Measurements from ENCODE around the gene CINP.
A peak's percentile ranks its signal among the peaks of the same experiment; 100 is the strongest.
"Not testable (repeated sequence)": the region's sequence is repeated elsewhere in the genome, so short reads cannot be mapped to it uniquely, and the experiment has no call there.

The CINP gene

DNA sequence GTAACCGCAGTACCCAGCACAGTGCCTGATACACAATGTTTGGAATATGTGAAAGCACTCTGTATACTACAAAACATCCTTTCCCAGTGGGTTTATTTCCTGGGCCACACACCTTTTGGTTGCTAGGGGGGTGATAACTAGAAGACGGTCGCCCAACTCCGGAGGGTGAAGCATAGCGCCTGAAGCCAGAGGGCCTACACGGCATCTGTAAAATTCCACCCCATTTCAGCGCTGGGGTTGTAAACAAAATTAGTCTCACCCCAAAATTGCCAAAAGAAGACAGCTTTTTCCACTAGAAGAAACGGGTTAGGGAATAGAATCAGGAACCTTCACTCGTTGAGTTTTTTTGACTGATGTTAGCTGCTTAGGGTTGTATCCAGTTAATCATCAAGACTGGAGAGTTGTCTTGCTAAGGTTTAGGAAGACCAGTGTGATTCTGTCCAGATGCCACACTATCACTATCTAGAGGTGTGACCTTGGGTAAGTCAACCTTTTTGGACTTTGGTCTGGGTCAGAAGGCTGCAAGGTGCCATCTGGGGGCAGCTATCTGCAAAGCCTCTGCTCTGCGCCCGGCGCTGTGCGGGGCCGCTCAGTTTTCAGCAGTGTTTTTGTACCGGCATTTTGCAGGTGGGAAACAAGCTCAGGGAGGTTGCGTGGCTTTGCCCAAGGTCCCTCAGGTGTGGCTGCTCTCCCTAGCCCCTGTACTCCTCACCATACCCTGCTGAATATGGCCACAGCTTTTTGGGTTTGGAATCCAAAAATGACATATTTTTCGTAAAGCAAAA, 41.8 kb downstream of the CINP start:
- DNase-seq (ENCODE audit: low read depth in 2 of 2) = no peak

DNA sequence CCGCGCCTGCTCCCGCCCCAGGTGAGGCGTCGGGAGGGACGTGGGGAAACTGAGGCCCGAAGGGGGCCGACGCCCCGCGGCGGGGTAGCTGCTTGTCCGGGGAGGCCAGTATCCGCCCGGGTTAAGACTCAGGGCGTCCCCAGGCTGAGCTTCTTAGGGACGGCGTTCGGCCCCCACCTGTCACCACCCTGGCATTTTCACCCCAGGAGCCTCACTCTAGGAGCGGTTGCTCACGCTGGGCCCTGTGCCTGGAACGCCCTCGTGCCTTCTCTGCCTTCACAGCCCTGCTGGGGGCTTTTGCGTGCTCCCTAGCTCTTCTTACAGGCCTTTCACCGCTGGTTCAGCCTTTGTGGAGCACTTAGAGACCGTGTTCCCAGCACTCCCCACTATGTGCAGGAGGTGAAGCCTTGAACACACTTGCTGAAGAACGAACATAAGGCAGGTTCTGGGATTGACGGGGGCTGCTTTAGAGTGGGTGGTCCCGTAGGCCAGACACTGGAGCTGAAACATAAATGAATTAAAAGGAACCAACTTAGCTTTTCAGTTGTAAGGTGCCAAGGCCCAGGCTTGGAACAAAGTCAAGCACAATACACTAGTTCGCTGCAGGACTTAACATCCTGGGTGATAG, 42.5 kb downstream of the CINP start:
- no peak for DNase-seq (ENCODE audit: low read depth in 2 of 2)

DNA sequence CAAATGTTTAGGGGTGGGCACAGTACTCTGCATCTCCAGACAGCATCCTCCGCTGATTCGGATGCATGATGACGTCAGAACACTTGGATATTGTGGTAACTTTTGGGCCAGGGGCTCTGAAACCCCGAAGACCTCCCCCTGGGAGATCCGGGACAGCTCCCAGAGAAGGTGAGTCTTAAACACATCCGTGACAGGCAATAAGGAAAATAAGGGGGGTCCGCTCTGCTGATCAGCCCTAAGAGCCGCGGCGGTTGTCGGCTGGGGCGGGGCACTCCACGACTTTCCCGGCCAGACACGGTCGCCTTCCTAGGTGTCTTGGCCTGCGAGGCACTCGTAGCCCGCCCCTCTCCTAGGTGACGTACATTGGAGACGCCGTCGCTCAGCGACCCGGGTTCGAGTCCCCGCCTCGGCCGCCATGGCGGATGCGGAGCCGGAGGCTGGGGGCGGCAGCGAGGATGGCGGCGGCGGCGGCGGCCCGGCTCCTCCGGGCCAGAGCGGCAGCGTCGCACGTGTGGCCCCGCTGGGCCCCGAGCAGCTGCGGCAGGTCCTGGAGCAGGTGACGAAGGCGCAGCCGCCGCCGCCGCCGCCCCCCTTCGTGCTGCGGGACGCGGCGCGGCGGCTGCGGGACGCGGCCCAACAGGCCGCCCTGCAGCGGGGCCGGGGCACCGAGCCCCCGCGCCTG, 43.2 kb downstream of the CINP start, which contains the start of gene ZNF839:
Gene ZNF839 (plus strand): TSS at position 396 of the 682 bp plus-strand sequence. CDS start 20 bp downstream, at position 416.
- peak; percentile 83 to 93 for DNase-seq (ENCODE audit: low read depth in 2 of 2)

DNA sequence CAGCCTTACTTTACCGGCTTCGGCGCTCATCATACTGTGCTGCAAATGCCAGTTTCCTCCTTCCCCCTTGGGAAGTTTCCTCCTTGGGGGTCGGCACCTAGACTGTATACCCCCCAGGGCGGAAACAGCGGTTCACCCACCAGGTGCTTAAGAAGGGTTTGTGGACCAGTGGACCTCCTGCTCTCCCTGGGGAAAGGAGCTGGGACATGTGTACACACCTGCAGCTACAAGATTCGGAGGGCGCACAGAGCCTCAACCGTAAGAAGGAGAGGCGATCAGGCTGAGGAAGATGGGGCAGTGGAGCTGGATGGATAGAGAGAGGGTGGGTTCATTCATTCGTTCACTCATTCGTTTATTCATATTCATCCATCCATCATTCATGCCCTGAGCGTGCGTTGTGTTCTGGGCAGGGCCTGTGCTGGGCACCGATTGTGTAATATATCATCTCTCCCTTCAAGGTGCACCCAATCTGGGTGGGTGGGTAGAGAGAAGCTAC, 43.9 kb downstream of the CINP start:
- no peak for DNase-seq (ENCODE audit: low read depth in 2 of 2)

DNA sequence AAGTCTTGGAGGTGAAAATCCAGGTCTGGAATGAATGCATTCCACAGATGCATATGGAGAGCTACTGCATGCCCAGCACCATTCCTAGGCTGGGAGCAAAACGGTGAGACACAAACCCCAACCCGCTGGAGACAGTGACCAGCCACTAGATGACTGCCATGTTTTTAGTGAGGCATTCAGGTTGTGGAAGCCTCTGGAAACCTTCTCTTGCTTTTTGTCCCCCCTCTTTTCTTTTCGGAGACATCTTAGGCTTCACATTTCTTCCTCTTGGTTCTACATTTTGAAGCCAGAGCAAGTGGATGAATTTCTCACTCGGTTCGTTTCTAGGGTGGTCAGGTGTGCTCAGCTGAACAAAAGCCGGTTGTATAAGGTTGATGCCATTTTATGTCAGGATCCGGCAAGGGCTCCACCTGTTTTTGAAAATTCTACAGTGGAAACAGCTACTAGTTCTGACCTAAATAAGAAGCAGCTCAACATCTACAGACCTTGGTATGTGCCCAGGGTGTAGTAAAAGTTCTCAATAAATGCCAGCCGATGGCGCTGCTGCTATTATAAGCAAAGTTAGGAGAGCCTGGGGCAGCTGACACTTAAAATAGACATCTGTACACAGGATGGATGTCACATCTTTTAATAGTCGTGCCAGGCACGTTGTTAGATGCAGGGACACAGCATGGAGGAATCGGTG, 45.0 kb downstream of the CINP start:
- no peak for DNase-seq (ENCODE audit: low read depth in 2 of 2)

DNA sequence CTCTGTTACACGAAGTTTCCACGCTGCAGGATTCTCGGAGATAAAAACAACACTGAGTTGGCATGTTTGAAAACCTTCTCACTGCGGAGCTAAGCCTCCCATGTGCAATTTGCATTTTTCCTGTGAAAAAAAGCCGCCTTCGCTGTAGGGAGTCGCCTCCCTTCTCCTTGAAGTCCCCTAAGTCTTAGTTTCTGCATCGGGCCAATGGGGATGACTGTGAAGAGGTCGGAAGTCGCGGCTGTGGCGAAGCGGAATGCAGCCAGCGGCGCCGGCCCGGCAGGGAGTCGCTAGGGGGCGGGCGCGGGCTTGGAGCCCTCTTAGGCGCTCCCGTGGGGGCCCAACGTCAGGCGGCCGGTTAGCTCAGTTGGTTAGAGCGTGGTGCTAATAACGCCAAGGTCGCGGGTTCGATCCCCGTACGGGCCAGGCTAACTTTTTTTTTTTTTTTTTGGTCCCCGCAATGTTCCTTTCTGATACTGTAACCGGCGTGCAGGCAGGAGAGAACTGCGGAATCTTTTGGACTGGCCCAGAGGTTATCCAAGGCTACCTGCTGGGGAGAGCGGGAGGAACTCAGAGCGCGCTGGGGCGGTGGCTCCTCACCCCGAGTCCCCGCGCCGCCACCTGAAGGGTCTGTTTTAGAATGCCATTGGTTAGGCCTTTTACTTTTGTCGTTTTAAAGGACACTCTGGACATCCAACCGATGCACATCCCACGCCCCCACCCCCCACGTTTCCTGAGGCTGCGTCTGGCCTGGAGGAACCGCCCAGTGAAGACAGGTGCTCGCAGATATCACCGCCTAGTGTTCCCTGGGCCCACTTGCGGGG, 45.7 kb downstream of the CINP start:
- peak; percentile 91 to 98 for DNase-seq (ENCODE audit: low read depth in 2 of 2)

DNA sequence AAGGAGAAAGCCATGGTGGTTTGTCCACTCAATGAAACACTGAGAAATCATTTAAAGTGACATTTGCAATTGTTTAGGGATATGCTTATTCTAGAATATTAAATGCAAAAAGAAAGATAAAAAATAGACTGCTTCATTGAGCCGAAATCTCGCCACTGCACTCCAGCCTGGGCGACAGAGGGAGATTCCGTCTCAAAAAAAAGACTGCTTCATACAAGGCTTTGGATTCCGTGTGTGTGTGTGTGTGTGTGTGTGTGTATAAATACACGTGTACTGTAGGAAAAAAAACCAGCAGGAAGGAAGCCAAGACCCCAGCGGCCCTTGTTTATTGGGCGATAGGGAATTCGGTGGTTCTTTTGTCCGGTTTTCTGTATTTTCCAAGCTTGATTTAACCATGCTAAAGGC, 46.4 kb downstream of the CINP start:
- no peak for DNase-seq (ENCODE audit: low read depth in 2 of 2)

DNA sequence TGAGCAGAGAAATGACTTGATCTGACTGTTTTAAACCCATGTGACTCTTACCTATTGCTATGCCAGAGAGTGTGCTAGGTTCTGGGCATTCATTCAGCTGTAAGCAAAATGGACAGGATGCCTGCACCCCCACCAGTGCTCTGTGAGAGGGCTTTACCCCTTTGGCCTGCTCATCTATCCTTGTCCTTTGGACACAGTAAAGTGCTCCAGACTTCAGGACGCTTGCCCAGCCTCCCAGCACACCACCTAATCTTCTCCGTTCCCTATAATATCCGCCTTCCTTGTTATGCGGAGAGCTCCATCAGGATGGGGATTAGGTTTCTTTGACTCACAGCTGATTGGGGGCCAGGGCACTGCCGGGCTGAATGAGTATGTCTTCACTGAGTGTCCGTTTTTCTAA, 47.6 kb downstream of the CINP start:
- no peak for DNase-seq (ENCODE audit: low read depth in 2 of 2)

DNA sequence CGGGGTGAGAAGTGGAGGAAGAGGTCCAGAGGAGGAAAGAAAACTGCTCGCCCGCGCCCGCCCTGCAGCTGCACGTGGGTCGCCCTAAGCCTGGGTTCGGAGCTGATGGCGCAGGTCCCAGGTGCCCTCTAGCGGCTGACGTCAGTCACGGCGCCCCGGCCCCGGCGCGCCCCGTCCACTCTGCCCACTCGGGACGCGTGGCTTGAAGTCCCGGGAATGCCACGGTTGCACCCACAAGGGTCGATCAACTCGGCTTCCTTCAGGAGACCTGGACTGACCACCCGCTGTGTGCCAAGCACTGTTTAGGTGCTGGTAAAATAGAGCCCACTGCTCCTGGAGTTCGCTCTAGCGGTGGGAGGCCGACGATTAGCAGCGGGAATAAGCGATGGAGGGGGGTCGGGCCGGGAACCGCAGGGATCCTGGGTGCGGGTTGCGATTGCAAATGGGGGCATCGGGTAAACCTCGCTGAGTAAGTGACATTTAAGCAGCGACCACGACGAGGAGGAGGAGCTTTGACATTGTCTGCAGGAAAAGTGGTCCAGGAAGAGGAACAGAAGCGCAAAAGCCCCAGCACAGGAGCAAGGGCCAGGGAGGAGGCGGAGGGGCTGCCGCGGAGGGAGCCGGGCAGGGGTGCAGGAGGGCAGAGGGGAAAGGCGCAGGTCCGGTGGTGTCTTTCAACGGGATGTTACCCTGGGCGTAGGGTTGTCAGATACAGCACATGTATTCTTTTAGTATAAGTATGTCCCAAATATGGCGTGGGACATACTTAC, 48.3 kb downstream of the CINP start:
- peak; percentile 49 to 69 for DNase-seq (ENCODE audit: low read depth in 2 of 2)

DNA sequence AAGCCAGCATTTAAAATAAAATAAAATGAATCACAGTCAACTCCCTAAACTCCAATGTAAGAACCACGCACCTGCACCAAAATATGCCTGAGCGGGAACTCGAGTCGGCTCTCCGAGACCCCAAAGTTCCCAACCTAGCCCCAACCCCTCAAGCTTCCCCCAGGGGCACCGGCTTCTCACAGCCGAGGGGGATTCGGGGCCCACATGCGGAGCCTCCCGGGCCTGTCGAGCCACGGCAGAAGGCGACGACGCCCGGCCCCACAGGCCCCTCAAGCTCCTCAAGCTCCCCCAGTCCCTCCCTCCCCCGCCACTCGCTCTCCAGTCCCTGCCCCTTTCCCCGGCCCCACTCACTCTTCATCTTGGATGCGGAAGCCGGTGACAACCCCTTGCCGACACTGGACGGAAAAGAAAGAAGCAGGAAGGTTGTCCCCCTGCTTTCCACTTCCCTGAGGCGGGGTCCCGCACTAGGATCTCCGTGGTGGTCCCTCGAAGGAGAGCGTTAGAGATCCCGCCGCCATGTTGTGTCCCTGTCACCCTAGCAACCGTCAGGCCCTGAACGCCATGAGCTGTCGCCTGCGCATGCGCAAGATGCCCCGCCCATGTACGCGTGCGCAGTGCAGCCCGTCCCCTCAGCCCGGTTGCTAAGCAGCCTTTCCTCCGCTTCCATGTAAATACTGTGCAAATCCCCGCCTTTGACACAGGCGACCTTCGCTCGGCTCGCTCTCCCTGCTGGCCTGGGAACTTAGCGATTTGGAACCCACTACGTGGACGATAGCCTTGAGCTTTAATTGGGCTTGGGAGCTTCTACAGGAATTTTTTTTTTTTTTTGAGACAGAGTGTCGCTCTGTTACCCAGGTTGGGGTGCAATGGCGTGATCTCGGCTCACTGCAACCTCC, 57.8 kb downstream of the CINP start, which contains the start of gene MOK:
Gene MOK (minus strand): TSS at position 554 of the 896 bp plus-strand sequence. CDS start 196 bp downstream, at position 358.
- peak; percentile 92 to 95 for DNase-seq (ENCODE audit: low read depth in 2 of 2)

DNA sequence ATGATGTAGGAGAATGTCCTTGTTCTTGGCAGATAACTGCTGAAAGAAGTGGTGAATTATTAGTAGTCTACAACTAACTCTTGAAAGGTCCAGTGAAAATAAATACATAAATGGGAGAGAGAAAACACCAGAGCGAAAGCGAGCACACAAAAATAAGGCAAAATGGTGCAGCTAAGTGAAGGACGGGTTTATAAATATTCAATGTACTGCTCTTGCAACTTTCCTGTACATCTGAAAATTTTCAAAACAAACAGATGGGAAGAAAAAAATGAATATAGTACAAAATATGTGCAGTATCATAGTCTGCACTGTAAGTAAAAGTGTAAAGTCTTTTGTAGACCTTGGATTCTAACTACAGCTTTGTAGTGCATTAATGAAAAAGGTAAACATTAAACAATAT, 59.0 kb downstream of the CINP start:
- no peak for DNase-seq (ENCODE audit: low read depth in 2 of 2)

DNA sequence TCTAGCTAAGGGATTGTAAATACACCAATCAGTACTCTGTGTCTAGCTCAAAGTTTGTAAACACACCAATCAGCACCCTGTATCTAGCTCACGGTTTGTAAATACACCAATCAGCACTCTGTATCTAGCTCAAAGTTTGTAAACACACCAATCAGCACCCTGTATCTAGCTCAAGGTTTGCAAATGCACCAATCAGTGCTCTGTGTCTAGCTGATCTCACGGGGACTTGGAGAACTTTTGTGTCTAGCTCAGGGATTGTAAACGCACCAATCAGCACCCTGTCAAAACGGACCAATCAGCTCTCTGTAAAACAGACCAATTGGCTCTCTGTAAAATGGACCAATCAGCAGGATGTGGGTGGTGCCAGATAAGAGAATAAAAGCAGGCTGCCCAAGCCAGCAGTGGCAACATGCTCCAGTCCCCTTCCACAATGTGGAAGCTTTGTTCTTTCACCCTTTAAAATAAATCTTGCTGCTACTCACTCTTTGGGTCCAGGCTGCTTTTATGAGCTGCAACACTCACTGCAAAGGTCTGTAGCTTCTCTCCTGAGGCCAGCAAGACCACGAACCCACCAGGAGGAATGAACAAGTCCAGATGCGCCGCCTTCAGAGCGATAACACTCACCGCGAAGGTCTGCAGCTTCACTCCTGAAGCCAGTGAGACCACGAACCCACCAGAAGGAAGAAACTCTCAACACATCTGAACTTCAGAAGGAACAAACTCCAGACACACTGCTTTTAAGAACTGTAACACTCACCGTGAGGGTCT, 64.2 kb downstream of the CINP start:
- DNase-seq (ENCODE audit: low read depth in 2 of 2) = not testable (repeated sequence)

All from stimulated activated CD4-positive, alpha-beta T cell treated with anti-CD3 and anti-CD28 coated beads, Interleukin-1b, Interleukin-23, amount 100 ng/mL, for 1 hour (primary cell).